NCI-H1417 treated with DMSO at 0.1 percent for 48 hours (cell line): ENCODE measurements around the gene THTPA.
A peak's percentile ranks its signal among the peaks of the same experiment; 100 is the strongest.

ENCODE experiments used
- DNase-seq: peaks from one replicate; lab custom pipeline; 2025; lab: John Stamatoyannopoulos, UW

The THTPA gene

DNA sequence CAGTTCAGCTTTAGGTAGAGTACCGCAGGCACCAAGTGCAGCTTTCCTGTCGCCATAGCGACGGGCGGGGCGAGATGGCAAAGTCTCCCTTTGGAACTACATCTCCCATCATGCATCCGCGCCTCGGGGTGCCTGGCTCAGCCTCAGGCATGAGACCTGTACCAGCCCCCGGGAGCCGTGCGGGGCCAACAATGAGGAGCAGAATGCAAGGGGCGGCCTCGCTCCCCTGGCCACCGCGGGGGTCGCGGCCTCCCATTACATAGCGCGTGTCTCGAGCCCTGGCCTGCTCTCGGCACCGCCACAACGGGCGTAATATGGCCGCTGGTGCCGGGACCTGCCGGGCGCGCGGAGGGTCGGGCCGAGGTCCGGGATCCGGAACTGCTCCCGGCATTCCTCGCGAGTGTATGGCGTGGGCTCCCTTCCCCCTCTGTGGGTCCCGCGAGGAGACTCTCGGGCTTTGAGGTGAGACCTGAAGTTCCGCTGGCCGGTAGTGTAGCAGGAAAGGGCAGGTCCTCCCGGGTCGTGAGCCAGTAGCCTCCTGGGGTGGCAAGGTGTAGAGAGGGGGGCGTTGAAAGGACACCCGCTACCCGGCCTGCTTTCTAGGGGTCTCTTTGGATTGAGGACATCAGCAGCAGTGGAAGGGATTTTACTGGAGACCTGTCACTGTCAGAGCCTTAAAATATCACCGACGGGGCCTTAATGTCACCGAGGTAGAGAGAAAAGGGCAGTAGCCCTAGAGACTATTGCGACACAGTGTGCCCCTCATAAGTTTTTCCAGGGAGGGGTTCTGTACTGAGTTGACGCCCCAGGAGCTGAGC lies at the start of gene THTPA:
TSS of gene THTPA (plus strand) at position 390 of the 818 bp plus-strand sequence. CDS start 487 bp downstream, outside the sequence.
- peak; percentile 63 for DNase-seq

GRCh38 chr14:23512156-23512555 lies 43.9 kb upstream of the THTPA start:
- no peak for DNase-seq

DNA sequence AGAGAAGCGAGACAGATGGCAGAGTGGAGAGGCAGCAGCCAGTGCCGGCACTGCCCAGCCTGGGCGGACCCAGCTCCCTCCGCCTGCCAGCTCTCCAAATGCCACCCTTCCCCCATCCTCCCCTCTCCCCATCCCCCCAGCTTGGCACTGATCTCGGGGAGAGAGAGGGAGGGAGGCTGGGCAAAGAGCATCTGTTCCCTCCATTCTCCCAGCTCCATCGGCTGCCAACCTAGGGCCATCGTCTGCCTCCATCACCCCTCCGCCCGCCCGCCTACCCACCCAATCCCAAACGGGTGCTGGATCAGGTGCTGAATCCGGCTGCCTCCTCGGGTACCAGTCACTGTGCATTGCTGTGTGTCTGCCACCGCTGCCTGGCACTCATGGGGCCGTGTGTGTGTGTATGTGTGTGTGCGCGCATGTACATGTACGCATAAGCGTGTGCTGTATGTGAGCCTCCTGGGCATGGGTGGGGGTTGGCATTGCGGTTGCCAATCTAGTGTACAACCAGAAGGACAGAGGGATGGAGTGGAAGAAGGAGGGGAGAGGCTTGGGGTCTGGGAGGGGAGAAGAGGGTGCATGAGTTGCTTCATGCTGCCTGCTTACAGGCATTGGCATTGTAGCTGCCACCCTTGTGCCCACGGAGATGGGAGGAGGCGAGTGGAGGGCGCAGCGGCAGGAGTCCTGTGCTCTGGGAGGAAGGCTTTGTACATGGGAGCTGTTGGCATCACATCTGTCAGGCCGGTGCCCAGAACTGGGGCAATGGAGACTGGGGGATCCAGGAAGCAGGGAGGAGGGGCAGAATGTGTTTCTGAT lies 42.9 kb upstream of the THTPA start:
- DNase-seq, result no peak

- DNase-seq, result no peak
These were observed 42.0 kb upstream of the THTPA start for GRCh38 chr14:23513818-23514643.

GRCh38 chr14:23514644-23514957 lies 41.5 kb upstream of the THTPA start:
- DNase-seq, result no peak

DNA sequence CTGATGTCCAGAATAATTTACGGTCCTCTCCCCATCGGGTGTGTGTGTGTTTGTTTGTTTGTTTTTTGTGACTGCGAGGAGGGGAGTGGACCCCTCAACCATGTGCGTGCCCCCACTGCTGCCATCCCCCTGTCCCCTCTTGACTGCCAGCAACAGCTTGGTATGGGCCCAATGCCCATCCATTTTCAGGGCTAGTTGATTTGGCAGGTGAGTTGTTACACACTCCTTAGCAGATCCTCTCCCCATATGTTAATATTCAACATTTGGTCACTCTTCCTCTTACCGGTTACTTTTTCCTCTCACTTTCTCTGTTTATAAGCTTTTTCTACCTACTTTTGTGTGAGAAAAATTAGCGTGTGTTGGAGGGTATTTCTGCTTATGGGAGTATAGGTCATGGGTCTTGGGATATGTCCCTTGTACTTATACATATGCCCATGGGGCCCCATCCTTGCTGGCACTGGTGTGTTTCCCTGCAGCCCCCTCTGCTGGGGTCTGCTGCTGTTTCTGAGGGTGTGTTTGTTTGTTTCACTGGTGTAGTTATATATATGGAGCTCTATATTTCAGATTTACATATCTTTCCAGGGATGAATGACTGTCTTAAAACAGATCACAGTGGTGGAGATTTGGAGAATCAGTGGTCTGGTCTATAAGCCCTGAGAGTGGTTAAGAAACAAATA lies 38.3 kb upstream of the THTPA start:
- no peak for DNase-seq

DNA sequence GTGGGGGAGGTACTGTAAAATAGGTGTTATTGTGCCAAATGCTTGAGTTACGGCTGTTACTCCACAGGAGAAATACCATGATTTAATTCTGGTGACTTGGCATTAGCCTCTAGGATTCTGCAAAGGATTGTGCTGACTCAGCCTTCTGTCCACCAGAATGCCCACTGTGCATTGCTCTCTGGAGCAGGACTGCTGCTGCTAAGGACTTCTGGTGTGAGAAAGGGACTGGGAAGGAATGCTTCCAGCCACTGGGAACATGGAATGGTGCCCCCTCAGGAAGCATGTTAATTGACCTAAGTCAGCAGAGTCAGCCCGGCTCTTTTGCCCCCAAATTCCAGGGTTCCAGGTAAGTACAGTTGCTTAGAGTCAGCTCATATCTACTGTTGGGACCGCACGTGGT lies 37.4 kb upstream of the THTPA start:
- DNase-seq, result no peak

- no peak for DNase-seq
These were observed 35.1 kb upstream of the THTPA start for GRCh38 chr14:23520899-23521533.

DNA sequence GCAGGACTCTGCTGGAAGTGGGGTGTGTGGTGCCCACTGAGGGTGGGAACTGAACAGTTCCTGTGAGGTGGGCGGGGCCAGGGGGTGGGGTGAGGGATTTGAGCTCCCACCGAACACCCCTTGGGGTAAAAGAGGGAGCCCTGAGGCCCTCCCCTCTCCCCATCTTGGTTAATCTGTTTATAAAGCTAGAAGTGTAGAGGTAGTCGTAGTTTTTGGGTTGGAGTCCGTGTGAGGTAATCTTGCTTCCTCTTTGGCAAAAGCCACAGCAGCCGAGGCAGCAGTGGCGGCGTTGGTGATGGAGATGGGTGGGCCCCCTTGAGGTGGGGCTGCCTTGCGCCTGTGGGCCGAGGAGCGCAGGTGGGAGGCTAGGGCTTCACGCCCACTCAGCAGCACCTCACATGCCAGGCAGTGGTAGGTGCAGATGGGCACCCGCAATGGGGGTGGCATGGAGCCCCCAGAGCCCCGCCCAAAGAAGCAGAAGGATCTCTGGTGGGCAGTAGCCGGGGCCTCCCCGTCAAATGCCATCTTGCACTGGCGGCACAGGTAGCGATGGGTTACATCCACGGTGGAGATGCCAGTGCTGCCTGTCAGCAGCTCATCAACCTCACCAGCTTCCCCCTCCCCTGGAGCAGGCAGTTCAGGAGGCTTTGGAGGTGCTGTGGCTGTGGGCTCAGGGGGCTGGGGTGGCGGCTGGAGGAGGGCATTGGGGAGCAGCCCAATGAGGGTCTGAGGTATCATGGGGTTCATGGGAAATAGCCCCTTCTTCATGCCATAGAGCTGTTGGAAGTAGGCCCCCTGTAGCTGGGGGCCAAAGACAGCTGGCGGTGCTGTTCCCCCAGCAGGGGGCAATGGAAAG lies 34.1 kb upstream of the THTPA start:
- DNase-seq, result no peak

DNA sequence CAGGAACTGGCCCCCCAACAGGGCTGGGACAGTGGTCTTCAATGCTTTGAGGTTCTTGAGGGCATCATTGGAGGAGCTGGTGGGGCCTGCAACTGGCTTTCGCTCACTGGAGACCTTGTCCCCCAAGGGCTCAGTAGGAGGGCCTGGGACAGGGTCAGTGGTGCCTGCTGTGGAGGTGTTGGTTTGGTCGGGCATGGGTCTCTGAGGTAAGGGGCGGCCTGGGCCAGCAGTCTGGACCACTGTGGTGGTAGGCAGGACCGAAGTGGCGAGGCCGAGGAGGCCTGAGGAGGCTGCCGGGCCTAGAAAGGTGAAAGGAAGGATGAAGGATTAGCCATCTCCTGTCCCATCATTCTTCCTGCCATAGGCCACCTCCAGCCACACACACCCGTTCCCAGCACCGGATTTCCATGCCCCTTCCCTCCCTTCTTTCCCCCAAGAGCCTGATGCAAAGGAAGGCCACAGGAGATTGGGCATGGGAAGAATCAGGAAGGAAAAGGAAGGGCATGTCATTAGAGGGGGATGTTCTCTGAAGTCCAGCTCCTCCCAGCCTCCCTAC lies 33.4 kb upstream of the THTPA start:
- no peak for DNase-seq

- DNase-seq, result no peak
These were observed 32.6 kb upstream of the THTPA start for GRCh38 chr14:23523229-23524016.

DNA sequence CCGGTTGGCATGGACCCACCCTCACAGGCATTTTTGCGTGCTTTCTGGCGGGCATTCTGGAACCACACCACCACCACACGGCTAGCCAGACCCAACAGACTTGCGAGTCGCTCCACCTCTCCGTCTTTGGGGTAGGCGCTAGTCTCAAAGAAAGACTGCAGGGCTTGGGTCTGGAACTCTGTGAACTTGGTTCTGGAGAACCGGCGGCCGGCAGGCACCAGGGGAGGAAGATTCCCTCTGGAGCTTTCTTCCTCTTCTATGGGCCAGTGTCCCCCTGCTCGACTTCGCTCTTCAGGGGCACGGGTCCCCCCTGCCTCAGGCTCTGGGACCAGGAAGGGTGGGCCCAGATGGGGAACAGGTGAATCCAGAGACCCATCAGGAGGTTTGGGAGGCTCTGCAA lies 31.1 kb upstream of the THTPA start:
- no peak for DNase-seq

DNA sequence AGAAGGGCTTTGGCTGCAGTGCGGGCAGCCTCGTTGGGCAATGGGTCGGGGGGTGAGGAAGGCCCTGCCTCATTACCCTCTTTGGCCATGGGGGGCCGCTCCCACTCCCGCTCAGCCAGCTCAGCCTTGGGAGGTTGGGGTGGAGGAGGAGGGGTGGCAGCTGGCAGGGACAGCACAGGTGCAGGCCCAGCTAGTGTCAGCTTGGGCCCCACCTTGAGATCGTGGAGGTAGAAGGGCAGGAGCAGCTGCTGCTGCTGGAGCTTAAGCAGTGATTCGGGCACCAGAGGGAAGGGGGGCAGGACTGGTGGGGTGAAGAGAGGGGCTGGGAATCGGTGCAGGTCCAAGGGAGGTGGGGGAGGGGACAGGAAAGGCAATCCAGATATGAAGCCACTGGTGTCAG lies 30.5 kb upstream of the THTPA start:
- no peak for DNase-seq

GRCh38 chr14:23528555-23528954 lies 27.5 kb upstream of the THTPA start:
- DNase-seq, result no peak

DNA sequence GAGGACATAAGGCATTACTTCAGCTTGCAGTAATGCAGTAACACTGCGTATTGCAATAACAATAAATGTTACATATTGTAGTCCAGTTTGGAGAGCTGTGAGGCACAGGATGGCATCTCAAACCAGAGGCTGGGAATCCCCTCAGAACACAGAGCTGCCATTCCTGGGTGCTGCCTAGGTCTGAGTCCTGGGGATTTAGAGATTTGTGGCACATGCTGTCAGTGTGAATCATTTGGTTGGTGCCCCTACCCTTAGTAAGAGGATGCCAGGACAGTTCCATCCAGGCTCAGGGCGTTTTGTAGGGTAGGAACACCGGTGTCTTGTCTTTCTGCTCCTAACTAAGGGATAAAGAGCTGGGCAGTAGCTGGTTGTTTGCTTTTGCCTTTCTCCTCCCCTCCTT lies 27.1 kb upstream of the THTPA start:
- no peak for DNase-seq

DNA sequence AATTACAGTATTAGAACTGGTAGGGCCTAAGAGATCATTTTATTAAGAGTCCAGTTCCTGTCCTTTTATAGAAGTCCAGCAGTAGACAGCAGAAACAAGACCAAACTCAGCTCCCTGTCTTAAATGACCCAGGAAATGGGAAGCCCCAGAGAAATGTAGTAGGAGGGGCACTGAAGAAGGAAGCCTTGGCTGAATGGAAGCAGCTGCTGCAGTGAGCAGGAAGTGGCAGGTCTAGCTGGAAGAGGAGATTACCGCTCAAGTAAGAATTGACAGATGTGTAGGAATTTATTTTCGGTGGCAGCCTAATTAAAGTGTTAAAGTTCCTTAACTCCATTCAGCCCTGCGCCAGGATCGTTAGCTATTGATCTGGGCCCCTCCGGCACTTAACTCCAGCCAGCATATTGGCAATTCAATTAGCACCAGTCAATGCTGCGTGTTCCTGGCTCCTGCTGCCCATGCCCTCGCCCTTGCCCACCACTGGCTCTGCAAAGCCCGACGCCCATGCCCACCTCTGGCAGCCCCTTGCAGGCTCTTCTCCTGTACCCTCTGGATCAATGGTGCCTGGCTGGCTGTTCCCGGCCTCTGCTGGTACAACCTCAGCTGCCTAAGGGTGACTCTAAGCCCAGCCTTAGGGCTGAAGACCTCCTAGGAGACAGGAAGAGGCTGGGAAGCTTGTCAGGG lies 25.6 kb upstream of the THTPA start:
- no peak for DNase-seq

DNA sequence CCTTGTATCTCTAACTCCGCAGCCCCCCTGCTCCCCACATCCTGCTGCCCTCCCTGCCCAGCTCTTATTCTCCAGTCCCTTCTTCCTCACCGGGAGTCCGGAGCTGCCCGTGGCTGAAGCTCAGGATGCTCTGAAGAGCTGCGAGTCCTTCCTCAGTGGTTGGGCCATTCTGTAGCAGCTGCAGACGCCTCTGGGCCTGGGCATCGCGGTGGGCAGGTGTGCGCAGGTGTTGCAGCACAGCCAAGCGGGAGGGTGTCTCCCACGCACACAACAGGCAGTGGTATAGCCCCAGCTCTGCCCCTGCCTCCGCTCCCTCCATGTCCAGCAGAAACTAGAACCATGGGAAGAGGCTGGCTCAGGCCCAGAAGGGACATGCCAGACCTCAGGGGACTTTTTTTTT lies 24.7 kb upstream of the THTPA start:
- DNase-seq, result no peak

DNA sequence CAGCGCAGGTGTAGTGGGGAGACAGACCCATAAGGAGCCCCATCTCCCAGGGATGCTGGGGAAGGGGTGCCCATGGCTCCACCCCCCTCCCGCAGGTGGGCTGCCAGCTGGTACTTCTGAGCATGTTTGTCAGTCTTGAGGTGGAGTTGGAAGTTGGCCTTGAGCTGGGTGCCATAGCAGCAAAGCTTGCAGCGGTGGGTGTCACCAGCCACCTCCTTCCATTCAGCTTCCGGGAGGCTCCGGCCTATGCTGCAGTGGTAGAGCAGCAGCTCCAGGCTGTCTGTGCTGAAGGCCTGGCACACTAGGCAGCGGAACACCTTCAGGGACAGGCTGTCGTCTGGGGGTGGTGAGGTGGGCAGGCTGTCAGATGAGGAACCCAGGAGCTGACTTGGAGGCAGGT lies 23.4 kb upstream of the THTPA start:
- no peak for DNase-seq
